ENCODE measurements around the gene HNRNPH2. TPM values are rescaled to one million over a fixed set of nuclear protein-coding genes. Genes with fewer than 3 reads are reported as not detected.

The HNRNPH2 gene
- total and polyA plus RNA-seq, 9 of the 15 experiments (the other 6 are each of a cell fraction or from before 2014, with no cell fraction given) = 40.0 to 130 (median 60.3) TPM

DNA sequence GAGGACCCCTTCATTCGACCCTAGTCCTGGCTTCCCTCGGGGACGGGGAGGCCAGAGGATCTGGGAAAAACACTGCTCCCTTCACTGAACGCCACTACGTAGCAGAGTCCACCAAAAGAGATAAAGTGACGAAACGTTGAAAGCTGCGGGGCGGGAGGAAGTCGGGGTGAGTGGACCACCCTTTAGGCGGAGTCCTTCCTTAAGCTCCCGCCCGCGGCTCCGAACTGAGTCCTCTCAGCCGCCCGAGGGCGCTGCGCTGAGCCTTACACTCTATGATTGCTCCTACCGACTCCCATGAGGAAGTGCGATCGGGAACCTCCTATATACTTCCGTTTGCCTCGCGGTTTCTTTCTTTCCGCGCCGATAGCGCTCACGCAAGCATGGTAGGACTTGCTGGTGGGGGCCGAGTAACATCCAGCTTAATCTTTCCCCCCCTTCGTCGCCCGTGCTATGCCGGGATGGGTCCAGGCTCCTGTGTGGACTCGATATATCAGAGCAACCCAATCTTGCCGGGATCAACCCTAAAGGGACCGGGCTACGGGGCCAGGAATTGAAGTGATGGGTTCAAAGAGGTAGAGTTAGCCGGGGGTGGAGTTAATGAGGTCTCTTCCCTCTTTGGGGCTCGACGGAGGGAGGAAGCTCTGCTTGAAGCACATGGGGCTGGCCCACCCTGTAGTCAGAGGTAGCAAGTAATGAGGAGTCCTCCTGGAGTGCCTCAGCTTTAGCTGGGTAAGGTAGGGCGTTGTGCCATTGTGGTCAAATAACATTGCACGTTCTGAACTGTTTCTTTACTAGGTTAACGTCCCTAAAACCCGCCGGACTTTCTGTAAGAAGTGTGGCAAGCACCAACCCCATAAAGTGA lies 17.1 kb upstream of the HNRNPH2 start, which contains the start of gene RPL36A (continued):
- TF ChIP-seq ZKSCAN1 (IDR thresholded peaks at IDR 0.05; ENCODE audit: low read depth, low read length) = no peak
- peak; percentile 63; the same call in 1 of the 2 replicates for TF ChIP-seq L3MBTL2 (IDR thresholded peaks at IDR 0.05)
- TF ChIP-seq FIP1L1 (IDR thresholded peaks at IDR 0.05; ENCODE audit: low read depth, low read length, poor library complexity, severe bottlenecking) = no peak
- TF ChIP-seq BACH1 (tag; IDR thresholded peaks at IDR 0.05) = no peak
- no peak for TF ChIP-seq IFI16 (CRISPR knock-in tag; IDR thresholded peaks at IDR 0.05)
- TF ChIP-seq HIVEP1 (CRISPR knock-in tag; IDR thresholded peaks at IDR 0.05) = no peak
- no peak for TF ChIP-seq ZNF561 (CRISPR knock-in tag; conservative IDR thresholded peaks at IDR 0.05)
- no peak for TF ChIP-seq HNRNPK (IDR thresholded peaks at IDR 0.05; ENCODE audit: low read depth, low read length, poor library complexity, severe bottlenecking)
- no peak for TF ChIP-seq ZNF212 (CRISPR knock-in tag; IDR thresholded peaks at IDR 0.05)
- TF ChIP-seq ZNF57 (CRISPR knock-in tag; IDR thresholded peaks at IDR 0.05) = no peak
- TF ChIP-seq, protein P1, sequence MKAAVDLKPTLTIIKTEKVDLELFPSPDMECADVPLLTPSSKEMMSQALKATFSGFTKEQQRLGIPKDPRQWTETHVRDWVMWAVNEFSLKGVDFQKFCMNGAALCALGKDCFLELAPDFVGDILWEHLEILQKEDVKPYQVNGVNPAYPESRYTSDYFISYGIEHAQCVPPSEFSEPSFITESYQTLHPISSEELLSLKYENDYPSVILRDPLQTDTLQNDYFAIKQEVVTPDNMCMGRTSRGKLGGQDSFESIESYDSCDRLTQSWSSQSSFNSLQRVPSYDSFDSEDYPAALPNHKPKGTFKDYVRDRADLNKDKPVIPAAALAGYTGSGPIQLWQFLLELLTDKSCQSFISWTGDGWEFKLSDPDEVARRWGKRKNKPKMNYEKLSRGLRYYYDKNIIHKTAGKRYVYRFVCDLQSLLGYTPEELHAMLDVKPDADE (conservative IDR thresholded peaks at IDR 0.05; ENCODE audit: control insufficient read depth, low read depth, low read length) = no peak; the same call in 1 of the 2 replicates
- TF ChIP-seq ZNF124 (CRISPR knock-in tag; IDR thresholded peaks at IDR 0.05) = no peak
- TF ChIP-seq, protein P2, sequence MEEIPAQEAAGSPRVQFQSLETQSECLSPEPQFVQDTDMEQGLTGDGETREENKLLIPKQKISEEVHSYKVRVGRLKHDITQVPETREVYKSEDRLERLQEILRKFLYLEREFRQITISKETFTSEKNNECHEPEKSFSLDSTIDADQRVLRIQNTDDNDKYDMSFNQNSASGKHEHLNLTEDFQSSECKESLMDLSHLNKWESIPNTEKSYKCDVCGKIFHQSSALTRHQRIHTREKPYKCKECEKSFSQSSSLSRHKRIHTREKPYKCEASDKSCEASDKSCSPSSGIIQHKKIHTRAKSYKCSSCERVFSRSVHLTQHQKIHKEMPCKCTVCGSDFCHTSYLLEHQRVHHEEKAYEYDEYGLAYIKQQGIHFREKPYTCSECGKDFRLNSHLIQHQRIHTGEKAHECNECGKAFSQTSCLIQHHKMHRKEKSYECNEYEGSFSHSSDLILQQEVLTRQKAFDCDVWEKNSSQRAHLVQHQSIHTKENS (CRISPR knock-in tag; IDR thresholded peaks at IDR 0.05) = no peak
- peak; percentile 79 for TF ChIP-seq GTF2B (IDR thresholded peaks at IDR 0.05; ENCODE audit: extremely low read depth, insufficient read length)
- no peak for TF ChIP-seq HMG20B (CRISPR knock-in tag; IDR thresholded peaks at IDR 0.05)
- no peak for TF ChIP-seq SRSF3 (IDR thresholded peaks at IDR 0.05; ENCODE audit: insufficient read depth, low read length)
- no peak for TF ChIP-seq SMARCE1 (IDR thresholded peaks at IDR 0.05)
- no peak for TF ChIP-seq ETS2 (tag; IDR thresholded peaks at IDR 0.05; ENCODE audit: borderline replicate concordance, poor library complexity, severe bottlenecking)
- no peak for TF ChIP-seq ILF3 (IDR thresholded peaks at IDR 0.05; ENCODE audit: borderline replicate concordance)
- TF ChIP-seq ZNF785 (CRISPR knock-in tag; IDR thresholded peaks at IDR 0.05) = no peak
- TF ChIP-seq NEUROD1 (IDR thresholded peaks at IDR 0.05; ENCODE audit: borderline replicate concordance, low read depth, low read length, partially characterized antibody) = peak; percentile 56
- TF ChIP-seq E2F4 (CRISPR knock-in tag; IDR thresholded peaks at IDR 0.05; ENCODE audit: low read depth) = no peak
- no peak for TF ChIP-seq CBX2 (IDR thresholded peaks at IDR 0.05; ENCODE audit: insufficient read depth, low read length, poor library complexity, severe bottlenecking)
- no peak for TF ChIP-seq NFIX (CRISPR knock-in tag; IDR thresholded peaks at IDR 0.05; ENCODE audit: low read depth)

Measured in K562 (cell line).